H4 (cell line): Measurements from ENCODE around the gene MORN5. TPM values are rescaled to one million over a fixed set of nuclear protein-coding genes. Genes with fewer than 3 reads are reported as not detected.
"Not testable (repeated sequence)": the region's sequence is repeated elsewhere in the genome, so short reads cannot be mapped to it uniquely, and the experiment has no call there.

Experiments
- DNase-seq: peaks from one replicate; pipeline ENCODE4 v3.0.0-alpha.2; 2015; ENCODE audit warnings: low spot score
- total RNA-seq: library from RNA; depleted of rRNA; stranded (reverse); fragments of >200 nt; shearing (Covaris generic); gene quantifications from 2 replicates; pipeline ENCODE4 v1.2.3, GENCODE V29; 2014; rRNA removed

The MORN5 gene
- total RNA-seq, result not detected in 2 replicates

DNA sequence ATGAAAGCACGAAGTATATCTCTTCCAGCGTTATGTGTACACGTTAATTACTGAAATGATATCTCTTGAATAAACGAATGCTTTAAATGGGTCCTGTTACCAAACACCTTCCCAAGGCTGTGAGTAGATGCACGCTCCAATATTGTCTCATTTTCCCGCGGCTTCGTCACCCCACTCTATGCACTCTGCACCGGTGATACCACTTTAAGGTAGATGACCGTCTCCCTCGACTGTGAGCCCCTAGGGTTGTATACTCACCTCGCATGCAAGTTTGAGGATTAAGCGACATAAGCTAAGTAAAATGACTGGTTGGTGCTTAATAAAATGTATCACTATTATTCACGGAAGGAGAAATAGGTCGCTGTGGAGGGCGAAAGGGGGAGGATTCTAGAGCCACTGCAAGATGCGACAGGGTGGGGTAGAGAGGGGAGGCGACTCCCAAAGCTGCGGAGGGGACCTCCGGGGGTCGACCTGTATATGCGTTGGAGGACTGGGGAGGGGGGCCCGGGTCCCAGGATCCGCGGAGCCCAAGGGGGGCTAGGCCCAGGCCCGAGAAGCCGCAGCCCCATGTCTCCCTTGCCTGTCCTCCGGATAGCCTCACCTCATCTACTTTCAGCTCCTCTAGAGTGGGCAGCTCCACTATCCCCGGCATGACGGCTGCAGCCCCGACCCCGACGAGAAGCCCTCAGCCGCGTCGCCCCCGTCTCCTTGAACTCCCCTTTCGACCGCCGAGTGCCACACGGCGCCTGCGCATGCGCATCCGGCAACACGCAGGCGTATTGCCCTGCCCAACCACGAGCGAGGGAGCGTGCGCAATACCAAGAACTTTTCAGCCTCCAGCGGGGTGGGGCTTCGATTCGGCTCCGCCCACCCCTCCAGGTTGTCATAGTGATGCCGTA is at the start of gene MORN5, which contains the start of gene NDUFA8:
TSS of gene MORN5 (plus strand) at position 883 of the 899 bp plus-strand sequence. CDS start 65 bp downstream, outside the sequence.
TSS of gene NDUFA8 (minus strand) at position 754 of the 899 bp plus-strand sequence. CDS start at position 652, 102 bp downstream.
- DNase-seq, result peak; percentile 96

DNA sequence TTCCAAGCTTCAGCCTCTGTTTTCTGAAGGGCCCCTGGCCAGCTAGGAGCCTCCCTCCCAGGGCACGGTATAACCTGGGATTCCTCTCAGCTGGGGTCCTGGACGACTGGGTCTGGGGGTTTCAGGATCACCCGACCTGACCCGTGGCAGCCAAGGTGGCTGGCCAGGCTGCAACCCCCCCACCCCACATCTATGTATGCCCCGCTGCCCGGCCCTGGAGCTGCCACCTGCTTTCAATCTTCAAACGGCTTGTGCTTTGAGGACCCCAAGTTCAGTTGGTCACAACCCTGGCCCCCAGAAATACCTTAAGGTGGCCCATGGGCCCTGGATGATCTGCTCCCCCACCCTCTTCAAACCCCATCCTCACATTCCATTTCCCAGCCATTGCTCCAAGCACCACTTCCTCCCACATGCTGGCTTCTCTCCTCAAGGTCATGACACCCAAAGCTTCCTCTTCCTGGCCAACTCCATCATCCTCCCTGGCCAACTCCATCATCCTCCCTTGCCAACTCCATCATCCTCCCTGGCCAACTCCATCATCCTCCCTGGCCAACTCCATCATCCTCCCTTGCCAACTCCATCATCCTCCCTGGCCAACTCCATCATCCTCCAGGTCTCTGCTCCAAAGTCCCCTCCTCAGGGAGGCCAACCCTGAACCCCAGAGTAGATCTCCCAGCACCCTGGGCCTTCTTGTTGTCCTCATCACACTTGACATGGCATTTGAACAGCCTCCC is 49.4 kb upstream of the MORN5 start:
- no peak for DNase-seq

- DNase-seq, result no peak
These were observed 48.2 kb upstream of the MORN5 start for GRCh38 chr9:122111413-122112085.

GRCh38 chr9:122112238-122112637 is 47.5 kb upstream of the MORN5 start:
- DNase-seq, result no peak

DNA sequence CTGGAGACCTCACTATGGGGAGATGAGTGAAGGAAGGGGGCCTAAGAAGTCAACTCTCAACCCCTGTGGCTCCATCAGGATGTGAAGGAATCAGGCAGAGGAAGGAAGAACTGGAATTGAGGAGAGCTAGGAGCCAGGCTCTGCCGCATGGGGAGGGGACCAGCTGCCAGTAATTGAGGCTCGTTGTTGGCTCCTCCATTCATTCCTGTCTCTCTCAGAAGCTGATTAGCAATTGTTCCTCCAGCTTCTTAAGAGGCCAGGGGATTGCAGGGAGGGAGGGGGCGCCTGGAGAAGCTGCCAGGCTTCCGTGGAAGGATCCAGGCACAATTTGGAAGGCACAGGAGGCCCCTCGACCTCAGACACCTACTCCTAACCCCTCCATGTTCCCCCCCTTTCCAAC is 46.1 kb upstream of the MORN5 start:
- no peak for DNase-seq

GRCh38 chr9:122115176-122116035 is 44.3 kb upstream of the MORN5 start:
- DNase-seq, result no peak

DNA sequence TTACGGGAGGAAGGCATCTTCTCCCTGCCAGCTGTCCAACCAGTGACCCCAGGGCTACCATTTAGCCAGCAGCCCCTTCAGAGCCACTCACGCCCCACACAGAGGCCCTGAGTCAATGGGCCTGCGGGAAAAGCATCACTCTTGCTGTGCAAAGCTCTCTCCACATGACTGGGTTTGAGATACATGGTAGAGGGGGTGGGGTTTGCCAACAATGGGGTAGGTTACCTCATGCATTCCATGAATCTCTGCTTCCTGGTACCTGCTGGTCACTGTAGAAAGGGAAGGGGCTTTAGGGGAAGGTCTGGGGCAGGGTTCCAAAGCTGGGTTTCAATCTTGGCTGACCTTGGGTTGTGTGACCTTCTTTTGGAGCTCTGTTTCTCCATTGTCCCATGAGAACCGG is 43.7 kb upstream of the MORN5 start:
- DNase-seq, result no peak

GRCh38 chr9:122116448-122117173 is 43.1 kb upstream of the MORN5 start:
- no peak for DNase-seq

DNA sequence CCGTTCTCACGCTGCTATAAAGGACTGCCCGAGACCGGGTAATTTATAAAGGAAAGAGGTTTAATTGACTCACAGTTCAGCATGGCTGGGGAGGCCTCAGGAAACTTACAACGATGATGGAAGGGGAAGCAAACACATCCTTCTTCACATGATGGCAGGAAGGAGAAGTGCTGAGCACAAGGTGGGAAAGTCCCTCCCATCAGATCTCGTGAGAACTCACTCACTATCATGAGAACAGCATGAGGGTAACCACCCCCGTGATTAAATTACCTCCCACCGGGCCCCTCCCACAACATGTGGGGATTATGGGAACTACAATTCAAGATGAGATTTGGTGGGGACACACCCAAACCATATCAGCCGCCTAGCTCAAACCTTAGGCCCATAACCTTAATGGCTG is 42.5 kb upstream of the MORN5 start:
- not testable (repeated sequence) for DNase-seq

- DNase-seq, result no peak
These were observed 41.2 kb upstream of the MORN5 start for GRCh38 chr9:122118343-122119165.

DNA sequence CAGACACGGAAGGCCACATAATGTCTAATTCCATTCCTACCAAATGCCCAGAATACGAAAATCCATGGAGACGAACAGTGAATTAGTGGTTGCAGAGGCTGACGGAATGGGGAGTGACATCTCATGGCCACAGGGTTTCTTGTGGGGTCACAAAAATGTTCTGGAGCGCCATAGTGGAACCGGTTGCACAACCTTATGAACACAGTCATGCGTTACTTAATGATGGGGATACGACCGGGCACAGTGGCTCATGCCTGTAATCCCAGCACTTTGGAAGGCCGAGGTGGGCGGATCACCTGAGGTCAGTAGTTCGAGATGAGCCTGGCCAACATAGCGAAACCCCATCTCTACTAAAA is 40.6 kb upstream of the MORN5 start:
- no peak for DNase-seq

GRCh38 chr9:122119721-122120120 is 40.0 kb upstream of the MORN5 start:
- no peak for DNase-seq

DNA sequence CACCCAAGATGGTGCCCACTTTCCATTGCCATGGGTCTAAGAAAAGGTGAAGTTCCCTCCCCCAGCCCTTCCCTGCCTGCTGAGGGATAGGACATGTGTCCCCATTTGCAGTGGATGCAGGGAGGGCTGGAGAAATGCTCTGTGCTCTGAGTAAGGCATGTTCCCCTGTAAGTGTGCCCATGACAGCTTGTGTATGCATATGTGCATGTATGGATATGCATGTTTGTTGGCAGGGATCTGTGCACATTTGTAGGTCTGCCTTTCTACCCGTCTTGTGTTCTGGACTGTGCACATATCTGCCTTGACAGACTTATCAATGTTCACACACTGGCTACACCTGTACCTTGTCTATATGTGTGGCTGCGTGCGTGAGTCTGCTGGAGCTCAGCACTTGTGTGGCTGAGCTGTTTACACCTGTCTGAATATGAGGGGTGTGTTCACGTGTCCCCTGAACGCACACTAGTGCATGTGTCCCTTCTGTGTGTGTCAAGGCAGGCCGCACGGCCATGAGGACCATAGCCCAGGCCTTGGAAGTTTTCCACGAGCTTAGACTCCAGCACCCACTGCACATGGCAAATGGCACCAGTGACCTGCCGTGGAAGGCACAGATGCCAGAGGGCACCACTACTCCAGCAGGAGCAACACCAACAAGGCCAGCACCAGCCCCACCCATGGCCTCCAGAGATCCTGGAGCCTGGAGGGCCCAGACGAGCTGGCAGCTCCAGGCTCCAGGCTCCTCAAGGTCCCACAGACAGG is 39.2 kb upstream of the MORN5 start:
- no peak for DNase-seq

GRCh38 chr9:122121391-122121790 is 38.3 kb upstream of the MORN5 start:
- no peak for DNase-seq

DNA sequence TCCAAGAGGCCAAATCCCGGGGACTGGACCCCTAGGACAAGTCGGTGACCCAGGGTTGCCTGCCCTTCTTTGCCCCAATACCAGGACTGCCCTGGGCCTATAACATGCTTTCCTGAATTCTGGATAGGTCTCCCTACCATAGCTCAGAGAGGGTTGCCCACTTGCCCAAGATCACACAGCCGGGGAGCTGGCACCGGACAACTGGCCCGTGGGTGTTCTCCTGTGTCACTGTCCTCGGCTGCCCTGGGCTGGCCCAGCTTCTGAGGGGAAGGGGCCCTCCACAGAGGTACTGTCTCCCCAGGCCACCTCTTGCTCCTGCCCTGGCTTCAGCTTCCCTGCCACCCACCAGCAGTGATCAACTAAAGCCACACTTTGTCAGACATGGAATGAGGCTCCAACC is 37.8 kb upstream of the MORN5 start:
- DNase-seq, result no peak

DNA sequence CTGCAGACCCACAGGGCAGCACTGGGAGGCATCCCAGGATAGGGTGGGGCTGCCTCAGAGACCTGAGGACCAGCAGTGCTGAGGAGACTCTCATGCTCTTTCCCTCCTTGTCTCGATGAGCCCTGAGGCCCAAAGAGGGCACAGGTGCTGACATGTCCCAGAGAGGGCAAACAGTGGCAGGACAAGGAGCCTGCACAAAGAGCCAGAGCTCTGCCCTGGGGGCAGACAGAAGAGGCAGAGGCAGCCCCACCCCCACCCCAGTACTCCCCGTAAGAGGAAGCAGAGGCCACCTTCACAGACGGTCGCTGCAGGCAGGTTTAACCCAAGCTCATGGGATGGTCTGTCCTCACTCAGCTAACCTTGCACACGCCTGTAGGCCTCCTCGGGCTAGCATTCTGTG is 37.2 kb upstream of the MORN5 start:
- DNase-seq, result no peak

DNA sequence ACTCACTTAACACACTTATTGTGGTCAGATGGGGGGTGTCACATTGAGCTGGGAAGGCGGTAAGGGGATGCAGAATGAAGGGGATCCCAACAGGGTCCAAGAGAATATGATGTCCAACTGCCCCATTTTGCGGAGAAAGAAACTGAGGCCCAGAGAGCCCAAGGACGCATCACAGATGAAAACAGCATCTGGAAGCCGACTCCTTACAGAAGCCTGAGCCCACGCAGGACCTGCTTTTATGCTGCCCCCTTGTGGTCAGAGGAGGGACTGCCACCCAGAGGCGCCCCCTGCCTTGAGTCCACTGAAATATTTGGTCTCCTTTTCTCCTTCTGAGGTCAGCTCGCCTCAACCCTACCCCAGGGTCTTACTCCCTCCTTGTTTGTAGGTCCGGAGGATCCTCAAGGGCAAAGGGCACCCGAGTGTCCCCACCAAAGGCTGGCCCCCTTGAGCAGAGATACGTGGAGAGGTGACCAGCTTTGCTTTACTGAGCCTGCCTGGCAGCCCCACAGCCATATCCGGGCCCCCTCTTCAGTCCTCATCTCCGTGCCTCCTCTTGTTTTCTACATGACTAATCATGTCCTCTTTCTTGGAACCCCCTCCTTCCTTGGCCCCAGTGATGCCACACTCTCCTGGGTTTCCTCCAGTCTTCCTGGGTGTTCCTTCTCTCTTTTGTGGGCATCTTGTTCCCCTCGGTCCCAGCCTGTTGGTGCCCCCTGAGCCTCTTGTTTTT is 36.6 kb upstream of the MORN5 start:
- DNase-seq, result peak; percentile 64

DNA sequence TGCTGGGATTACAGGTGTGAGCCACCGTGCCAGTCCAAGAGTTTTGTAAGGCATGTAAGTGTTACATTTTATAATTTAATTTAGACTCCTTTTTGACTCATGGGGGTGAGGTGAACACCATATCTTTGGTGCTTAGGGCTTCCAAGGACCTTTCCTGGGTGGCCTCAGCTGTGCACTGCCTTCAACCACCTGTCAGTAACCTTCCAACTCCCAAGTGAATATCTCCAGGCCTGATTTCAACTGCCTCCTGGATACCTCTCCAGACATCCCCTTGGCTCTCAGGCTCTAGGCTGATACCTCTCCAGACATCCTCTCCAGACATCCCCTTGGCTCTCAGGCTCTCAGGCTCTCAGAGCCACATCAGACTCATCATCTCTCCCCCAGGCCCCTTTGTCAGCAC is 35.7 kb upstream of the MORN5 start:
- DNase-seq, result no peak
